Activated naive CD4-positive, alpha-beta T cell (primary cell): ENCODE results near the gene ME2.
"Not testable (repeated sequence)": the region's sequence is repeated elsewhere in the genome, so short reads cannot be mapped to it uniquely, and the experiment has no call there.

Source experiments
- DNase-seq, 4 experiments: peaks; one replicate each; lab custom pipeline; 2025; lab: John Stamatoyannopoulos, UW

The ME2 gene

DNA sequence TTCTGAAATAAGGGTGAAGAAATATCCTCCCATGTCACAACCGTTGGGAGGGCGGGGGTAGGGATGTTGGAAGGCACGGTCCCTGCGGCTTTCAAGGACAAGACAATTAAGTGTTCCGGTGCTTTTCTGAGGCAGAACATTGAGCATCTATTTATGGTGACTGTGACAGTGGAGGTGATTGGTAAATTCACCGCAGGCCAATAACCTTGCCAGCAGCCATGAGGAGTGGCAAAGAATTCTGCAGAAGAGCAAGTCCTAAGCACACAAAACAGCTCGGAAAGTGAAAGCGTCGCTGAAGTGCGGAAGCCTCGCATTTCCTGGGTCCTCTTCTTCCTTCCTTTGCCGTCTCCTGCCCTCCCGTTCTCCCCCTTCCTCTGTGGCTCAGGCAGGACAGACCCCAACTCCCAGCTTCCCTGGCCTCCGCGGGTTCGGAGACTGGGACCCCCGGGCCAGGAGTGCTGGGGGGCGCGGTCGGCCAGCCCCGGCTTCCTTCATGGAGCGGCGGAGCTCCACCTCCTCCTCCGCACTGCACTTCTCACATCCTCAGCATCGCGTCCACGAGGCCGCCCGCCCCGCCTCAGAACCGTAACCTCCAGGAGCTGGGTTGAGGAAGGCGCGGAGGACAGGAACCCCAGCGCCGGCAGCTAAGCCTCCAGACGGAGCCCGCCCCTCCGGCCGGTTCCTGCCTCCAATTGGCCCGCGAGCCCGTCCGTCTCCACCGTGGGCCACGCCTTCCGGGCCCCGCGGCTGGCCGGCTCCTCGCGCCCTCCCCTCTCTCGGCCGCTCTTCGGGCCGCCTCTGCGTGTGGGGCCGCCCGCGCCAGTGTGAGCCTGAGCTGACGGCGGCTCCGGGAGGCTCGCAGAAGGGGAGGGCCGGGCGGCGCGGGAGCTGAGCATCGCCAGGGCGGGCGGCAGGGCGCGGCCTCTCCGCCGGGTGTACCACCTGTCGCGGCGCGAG is at the start of gene ME2:
Gene ME2, plus strand, starts transcription at position 774 of the 957 bp plus-strand sequence. CDS start 16,703 bp downstream, outside the sequence.
- peak; percentile 78 to 92 (median 84) for DNase-seq

DNA sequence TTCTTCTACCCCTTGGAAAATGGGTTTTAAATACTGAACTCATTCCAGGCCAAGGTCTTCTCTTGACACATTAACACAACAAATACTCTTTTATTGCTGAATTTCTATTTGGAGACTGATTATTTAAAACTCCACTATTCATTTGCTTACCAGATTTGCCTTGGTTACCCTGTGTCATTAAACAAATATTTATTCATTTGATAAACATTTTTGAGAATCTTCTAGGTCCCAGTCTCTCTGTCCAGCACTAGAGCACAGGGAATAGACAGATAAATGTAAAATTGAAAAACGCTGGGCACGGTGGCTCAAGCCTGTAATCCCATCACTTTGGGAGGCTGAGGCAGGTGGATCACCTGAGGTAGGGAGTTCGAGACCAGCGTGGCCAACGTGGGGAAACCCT is 49.3 kb upstream of the ME2 start:
- no peak for DNase-seq

DNA sequence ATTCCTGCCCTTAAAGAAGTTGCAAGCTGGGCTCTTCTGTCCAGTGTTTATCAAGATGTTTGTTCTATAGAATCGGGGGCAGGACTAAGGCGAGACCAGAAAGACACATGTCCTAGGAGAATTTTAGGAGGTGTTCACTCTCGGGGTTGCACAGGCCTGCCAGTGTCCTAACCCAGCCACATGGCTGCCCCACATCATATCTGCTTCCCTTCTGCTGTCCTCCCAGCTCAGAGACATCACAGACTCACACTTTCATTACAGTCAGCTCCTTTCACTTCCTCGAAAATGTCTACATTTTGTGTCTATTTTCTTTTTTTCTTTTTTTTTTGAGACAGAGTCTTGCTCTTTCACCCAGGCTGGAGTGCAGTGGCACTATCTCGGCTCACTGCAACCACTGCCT is 48.4 kb upstream of the ME2 start:
- no peak for DNase-seq

DNA sequence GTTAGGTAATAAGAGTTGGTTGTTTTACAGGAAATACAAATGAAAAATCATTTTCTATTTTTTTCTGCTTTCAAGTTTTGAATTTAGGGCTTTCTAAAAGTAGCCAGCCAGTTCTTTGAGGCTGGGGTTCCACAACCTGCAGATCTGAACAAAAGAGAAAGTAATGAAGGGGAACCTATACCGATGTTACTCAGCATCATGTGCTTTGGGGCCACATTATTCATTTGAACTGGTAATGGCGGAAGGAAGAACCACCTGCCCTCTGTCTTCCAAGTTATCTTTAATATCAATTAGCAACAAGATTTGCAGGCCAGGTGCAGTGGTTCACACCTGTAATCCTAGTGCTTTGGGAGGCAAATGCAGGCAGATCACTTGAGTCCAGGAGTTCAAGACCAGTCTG is 46.2 kb upstream of the ME2 start:
- DNase-seq = no peak

- not testable (repeated sequence) for DNase-seq
Measured at GRCh38 chr18:50833496-50833895, 45.4 kb upstream of the ME2 start.

DNA sequence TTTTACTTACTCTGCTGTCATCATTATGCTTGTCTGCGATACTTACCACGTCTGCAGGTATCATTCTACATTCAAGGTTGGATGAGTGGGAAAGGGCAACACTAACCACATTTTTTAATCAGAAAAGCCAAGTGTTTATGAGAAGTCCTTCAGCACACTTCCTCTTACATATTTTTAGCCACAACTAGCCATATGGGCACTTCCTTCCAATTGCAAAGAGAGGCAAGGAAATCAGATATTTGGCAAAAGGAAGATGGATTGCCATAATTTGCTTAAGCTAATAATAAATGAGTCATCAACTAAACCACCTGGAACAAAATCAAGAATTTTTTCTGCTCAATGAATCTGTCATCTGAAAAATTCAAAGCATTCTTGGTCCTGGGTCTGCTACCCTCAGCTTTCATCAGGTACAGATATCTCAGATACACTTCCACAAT is 42.4 kb upstream of the ME2 start:
- DNase-seq = no peak

DNA sequence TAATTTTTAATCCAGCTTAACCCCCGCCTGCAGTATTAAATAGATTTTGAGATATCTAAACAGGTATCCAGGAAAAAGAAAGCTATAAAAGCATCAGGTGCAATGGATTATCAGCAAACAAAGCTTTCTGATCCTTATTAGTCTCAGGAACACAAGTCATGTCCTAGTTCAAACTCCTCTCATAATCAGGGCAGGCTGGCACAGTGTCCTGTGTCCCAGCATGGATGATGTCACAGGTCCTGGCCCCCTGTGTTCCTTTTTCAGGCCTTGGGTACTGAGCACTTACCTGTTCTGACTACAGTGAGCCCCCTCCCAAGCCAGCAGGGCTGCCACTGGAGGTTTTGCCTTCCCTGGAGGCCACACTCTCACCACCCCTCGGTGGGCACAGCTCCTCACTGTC is 39.6 kb upstream of the ME2 start:
- no peak for DNase-seq

GRCh38 chr18:50839996-50840395 is 38.9 kb upstream of the ME2 start:
- no peak for DNase-seq

DNA sequence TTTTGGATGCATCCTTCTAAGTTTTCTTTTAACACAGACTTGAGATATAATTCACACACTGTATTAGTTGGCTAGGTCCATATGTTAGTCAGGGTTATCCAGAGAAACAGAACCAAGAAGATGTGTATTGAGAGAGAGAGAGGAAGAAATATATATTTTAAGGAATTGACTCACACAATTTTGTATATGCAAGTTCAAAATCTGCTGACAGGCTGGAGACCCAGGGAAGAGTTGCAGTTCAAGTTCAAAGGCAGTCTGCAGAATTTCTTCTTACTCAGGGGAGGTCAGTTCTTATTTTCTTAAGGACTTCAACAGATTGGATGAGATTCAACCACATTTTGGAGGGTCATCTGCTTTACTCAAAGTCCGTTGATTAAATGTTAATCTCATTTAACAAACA is 36.1 kb upstream of the ME2 start:
- no peak for DNase-seq

GRCh38 chr18:50844554-50844953 is 34.4 kb upstream of the ME2 start:
- DNase-seq = no peak

GRCh38 chr18:50844960-50845359 is 34.0 kb upstream of the ME2 start:
- DNase-seq = no peak

GRCh38 chr18:50847192-50847591 is 31.7 kb upstream of the ME2 start:
- no peak for DNase-seq

GRCh38 chr18:50848061-50848551 is 30.8 kb upstream of the ME2 start:
- no peak for DNase-seq

GRCh38 chr18:50848991-50849390 is 29.9 kb upstream of the ME2 start:
- no peak for DNase-seq

- no peak for DNase-seq
Measured at GRCh38 chr18:50849419-50849821, 29.5 kb upstream of the ME2 start.

DNA sequence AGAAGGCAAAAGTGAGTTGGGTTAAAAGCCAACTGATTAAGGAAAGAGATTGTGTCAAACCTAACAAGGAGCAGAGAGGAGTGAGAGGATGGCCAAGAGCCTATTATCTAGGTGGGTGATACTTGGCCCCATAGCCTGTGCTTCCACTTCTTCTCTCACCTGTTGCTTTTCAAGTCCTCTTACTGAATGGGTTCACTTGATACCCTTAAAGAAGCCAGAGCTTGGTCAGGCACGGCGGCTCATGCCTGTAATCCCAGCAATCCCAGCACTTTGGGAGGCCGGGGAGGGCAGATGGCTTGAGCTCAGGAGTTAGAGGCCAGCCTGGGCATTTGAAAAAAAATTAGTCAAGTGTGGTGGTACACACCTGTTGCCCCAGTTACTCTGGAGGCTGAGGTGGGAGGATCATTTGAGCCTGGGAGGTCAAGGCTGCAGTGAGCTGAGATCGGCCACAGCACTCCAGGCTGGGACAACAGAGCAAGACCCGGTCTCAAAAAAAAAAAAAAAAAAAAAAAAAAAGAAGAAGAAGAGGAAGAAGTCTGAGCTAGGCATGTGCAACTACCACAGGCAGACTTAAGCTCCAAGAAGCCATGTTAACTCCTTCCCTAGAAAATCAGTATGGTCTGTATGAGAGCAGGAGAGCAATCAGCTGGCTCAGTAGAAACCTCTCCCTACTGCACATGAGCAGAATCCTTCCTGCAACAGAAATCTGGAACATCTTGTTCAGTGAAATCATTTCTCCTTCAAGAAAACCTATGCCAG is 28.4 kb upstream of the ME2 start:
- no peak for DNase-seq

DNA sequence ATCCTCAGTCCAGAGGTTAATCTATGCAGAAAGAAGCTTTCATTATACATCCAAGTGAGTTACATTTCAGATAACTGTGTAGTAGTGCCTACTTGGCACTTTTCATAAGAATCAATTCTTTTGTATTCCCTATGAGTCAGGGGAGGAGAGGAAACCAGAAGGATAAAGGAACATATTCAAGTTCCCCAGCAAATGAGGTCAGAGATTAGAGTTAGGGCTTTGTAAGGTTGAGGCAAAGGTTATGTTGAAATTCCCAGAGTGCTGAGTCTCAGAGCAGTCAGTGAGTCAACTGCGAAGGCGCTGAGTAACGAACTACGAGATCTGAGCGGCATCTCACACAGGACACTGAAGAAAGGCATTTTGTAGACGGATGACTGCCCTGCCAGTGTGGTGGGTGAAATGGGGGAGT is 25.1 kb upstream of the ME2 start:
- no peak for DNase-seq

DNA sequence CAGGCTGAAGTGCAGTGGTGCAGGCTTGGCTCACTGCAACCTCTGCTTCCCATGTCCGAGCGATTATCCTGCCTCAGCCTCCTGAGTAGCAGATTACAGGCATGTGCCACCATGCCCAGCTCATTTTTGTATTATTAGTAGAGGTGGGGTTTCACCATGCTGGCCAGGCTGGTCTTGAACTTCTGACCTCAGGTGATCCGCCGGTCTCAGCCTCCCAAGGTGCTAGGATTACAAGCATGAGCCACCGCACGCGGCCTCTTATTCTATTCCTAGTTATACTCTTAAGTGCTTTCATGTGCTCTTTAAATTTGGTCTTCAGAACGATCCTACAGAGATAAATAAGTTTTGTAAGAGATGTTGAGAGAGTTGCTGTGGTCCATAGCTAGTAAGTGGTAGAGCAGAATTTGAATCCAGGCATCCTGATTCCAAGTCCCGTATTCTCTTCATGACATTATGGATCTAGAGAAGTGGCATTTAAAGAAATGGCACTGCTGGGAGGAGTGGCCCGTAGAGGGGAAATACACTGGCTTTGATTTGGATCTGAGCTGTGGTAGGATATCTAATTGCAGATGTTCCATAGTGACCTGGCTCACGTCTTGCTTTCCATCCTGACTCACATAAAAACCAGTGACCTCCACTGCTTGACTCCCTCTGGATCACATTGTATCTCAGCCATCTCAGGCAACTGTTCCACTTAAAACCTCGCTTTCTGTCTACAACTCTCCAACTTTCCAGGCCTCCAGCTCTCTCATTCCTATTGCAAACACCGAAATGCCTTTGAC is 22.8 kb upstream of the ME2 start:
- no peak for DNase-seq

GRCh38 chr18:50857166-50857565 is 21.8 kb upstream of the ME2 start:
- not testable (repeated sequence) for DNase-seq

- DNase-seq = no peak
Measured at GRCh38 chr18:50857694-50858093, 21.2 kb upstream of the ME2 start.

DNA sequence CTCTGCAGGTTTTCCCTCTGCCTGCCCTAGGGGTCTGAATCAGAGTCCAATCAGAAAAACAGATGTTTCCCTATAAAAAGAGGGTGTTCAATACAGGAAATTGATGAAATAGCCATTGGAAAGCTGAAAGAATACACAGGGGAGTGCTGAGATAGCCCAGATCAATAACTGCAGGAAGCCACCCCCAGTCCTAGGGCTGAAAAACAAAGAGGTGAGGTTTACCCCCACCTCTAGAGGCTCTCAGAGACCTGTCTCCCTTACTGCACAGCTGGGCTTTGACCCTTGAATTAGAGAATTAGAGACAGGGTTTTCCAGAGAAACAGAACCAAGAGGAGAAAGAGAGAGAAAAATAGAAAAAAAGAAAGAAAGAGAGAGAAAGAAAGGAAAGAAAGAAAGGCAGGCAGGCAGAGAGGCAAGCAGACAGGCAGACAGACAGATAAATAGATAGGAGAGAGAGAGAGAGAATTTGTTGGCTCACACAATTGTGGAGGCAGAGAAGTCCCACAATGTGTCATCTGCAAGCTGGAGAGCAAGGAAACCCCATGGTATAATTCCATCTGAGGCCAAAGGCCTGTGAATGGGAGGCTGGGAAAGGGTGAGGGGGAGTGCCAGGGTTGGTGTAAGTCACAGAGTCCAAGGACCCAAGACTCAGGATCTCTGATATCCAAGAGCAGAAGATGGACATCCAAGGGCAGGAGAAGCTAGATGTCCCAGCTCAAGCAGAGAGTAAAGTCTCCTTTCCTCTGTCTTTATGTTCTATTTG is 18.9 kb upstream of the ME2 start:
- DNase-seq = no peak
